Hepatocyte (in vitro differentiated cells): ENCODE data around the gene CWC27.
"Not testable (repeated sequence)": the region's sequence is repeated elsewhere in the genome, so short reads cannot be mapped to it uniquely, and the experiment has no call there.

Experiments
- CTCF ChIP-seq: fragments of 200-600 bp; sonication (generic); IDR thresholded peaks from 2 replicates; pipeline ENCODE4 v1.5.1; 2016; ENCODE audit warnings: antibody characterized with exemption, mild to moderate bottlenecking; ENCODE audit not compliant: poor library complexity
- EZH2 ChIP-seq: fragments of 200-600 bp; sonication (generic); IDR thresholded peaks from 2 replicates; pipeline ENCODE4 v1.6.1; 2016; ENCODE audit warnings: antibody characterized with exemption, mild to moderate bottlenecking, borderline replicate concordance
- EZH2phosphoT487 ChIP-seq: fragments of 200-600 bp; sonication (generic); IDR thresholded peaks from one replicate; pipeline ENCODE4 v1.6.1; 2018; ENCODE audit warnings: antibody characterized with exemption, mild to moderate bottlenecking, low read depth, moderate library complexity; ENCODE audit not compliant: unreplicated experiment, severe bottlenecking

DNA sequence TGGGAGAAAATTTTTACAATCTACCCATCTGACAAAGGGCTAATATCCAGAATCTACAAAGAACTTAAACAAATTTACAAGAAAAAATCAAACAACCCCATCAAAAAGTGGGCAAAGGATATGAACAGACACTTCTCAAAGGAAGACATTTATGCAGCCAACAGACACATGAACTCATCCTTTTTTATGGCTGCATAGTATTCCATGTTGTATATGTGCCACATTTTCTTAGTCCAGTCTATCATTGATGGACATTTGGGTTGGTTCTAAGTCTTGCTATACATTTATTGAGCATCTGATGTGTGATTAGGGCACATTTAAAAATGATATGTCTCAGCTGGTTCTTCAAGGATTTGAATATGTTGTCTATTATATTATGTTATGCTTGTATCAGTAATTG, 61.9 kb downstream of the CWC27 start:
- TF ChIP-seq CTCF, EZH2, EZH2phosphoT487: not testable (repeated sequence)
